CD14-positive monocyte (primary cell): ENCODE results near the gene KCTD19. TPM values are rescaled to one million over a fixed set of nuclear protein-coding genes. Genes with fewer than 3 reads are reported as not detected.

ENCODE experiments used
- DNase-seq, 3 donors: peaks; one replicate each; pipeline ENCODE4 v3.0.0-alpha.2; 2011 to 2022
- H2AFZ ChIP-seq: 2 replicates; pipeline ENCODE4 v1.6.0; 2012; ENCODE audit warnings: mild to moderate bottlenecking, low read depth, low read length, inconsistent platforms; ENCODE audit not compliant: insufficient read depth, poor library complexity, severe bottlenecking
- H3K27ac ChIP-seq, 2 donors: 1 replicate in 1 of 2; 2 replicates in 1 of 2; pipeline ENCODE4 v1.5.1; 2012 to 2013; ENCODE audit warnings: low read length in 2 of 2, control low read depth in 1 of 2, inconsistent platforms in 1 of 2, low read depth in 1 of 2, mild to moderate bottlenecking in 1 of 2
- H3K27me3 ChIP-seq, 2 donors: one replicate each; pipeline versions ENCODE4 v1.6.0 to v1.6.1; 2011 to 2013; ENCODE audit warnings: low read length in 2 of 2; ENCODE audit not compliant: control insufficient read depth in 2 of 2, insufficient read depth in 2 of 2
- H3K36me3 ChIP-seq, 2 donors: replicated peaks in 1 of 2; 1 replicate in 1 of 2; 2 replicates in 1 of 2; pipeline versions ENCODE4 v1.5.1 to v1.6.1; 2012 to 2013; ENCODE audit warnings: low read length in 2 of 2, control low read depth in 1 of 2, inconsistent platforms in 1 of 2, mild to moderate bottlenecking in 1 of 2; ENCODE audit not compliant: insufficient read depth in 2 of 2, control insufficient read depth in 1 of 2
- H3K4me1 ChIP-seq, 2 donors: 1 replicate in 1 of 2; 2 replicates in 1 of 2; pipeline versions ENCODE4 v1.5.1 to v1.6.1; 2012 to 2013; ENCODE audit warnings: low read length in 2 of 2, control low read depth in 1 of 2, inconsistent platforms in 1 of 2, mild to moderate bottlenecking in 1 of 2, moderate library complexity in 1 of 2; ENCODE audit not compliant: insufficient read depth in 2 of 2, control insufficient read depth in 1 of 2
- H3K4me2 ChIP-seq: replicated peaks from 2 replicates; pipeline ENCODE3; 2012; ENCODE audit warnings: low read length, moderate library complexity, mild to moderate bottlenecking; ENCODE audit not compliant: poor library complexity, severe bottlenecking; ENCODE audit errors: extremely low read depth
- H3K4me3 ChIP-seq, 3 experiments: fragments of 200-600 bp in 1 of 3; sonication (generic) in 1 of 3; replicated peaks in 1 of 3; 1 replicate in 2 of 3; 2 replicates in 1 of 3; pipeline ENCODE4 v1.5.1; 2011 to 2013; ENCODE audit warnings: low read length in 3 of 3, mild to moderate bottlenecking in 3 of 3, control low read depth in 2 of 3, low read depth in 2 of 3, inconsistent platforms in 1 of 3, moderate library complexity in 1 of 3
- H3K79me2 ChIP-seq: 2 replicates; pipeline ENCODE4 v1.6.0; 2012; ENCODE audit warnings: mild to moderate bottlenecking, control low read depth, inconsistent platforms, low read length, moderate library complexity; ENCODE audit not compliant: insufficient read depth
- H3K9ac ChIP-seq: 2 replicates; pipeline ENCODE4 v1.6.0; 2017; ENCODE audit warnings: low read length, mild to moderate bottlenecking; ENCODE audit not compliant: insufficient read depth, poor library complexity, severe bottlenecking
- H3K9me3 ChIP-seq, 2 donors: replicated peaks in 1 of 2; 1 replicate in 1 of 2; 2 replicates in 1 of 2; pipeline versions ENCODE4 v1.5.1 to v1.6.1; 2012 to 2013; ENCODE audit warnings: low read length in 2 of 2, control low read depth in 1 of 2; ENCODE audit not compliant: control insufficient read depth in 1 of 2, insufficient read depth in 1 of 2
- H4K20me1 ChIP-seq: 2 replicates; pipeline ENCODE4 v1.6.0; 2012; ENCODE audit warnings: mild to moderate bottlenecking, low read length, control low read depth, moderate library complexity; ENCODE audit not compliant: insufficient read depth
- H3K27ac Mint-ChIP-seq, 7 donors: one replicate each; pipeline ENCODE4 v1.8.0; 2020; ENCODE audit warnings: mild to moderate bottlenecking in 7 of 7, mixed read lengths in 7 of 7, moderate library complexity in 6 of 7, inconsistent platforms in 2 of 7
- H3K27me3 Mint-ChIP-seq, 3 donors: one replicate each; pipeline ENCODE4 v1.8.0; 2021 to 2022; ENCODE audit warnings: low read depth in 3 of 3, mild to moderate bottlenecking in 3 of 3, mixed read lengths in 3 of 3, moderate library complexity in 3 of 3, inconsistent platforms in 1 of 3
- H3K36me3 Mint-ChIP-seq, 2 donors: one replicate each; pipeline ENCODE4 v1.8.0; 2020; ENCODE audit warnings: mixed read lengths in 2 of 2, inconsistent platforms in 1 of 2, mild to moderate bottlenecking in 1 of 2
- H3K4me1 Mint-ChIP-seq: one replicate; pipeline ENCODE4 v1.8.0; 2020; ENCODE audit warnings: mild to moderate bottlenecking, mixed read lengths
- H3K4me3 Mint-ChIP-seq, 2 donors: one replicate each; pipeline ENCODE4 v1.8.0; 2020; ENCODE audit warnings: mild to moderate bottlenecking in 2 of 2, mixed read lengths in 2 of 2, moderate library complexity in 1 of 2
- H3K9me3 Mint-ChIP-seq, 7 donors: one replicate each; pipeline ENCODE4 v1.8.0; 2020 to 2022; ENCODE audit warnings: mixed read lengths in 7 of 7, mild to moderate bottlenecking in 6 of 7, moderate library complexity in 6 of 7, inconsistent platforms in 2 of 7
- CTCF ChIP-seq: fragments of 200-600 bp; IDR thresholded peaks from one replicate; pipeline ENCODE4 v1.8.0; 2022; ENCODE audit warnings: antibody characterized with exemption, mild to moderate bottlenecking
- WGBS: methylation state at CpG from one replicate; pipeline ENCODE4 v1.1.5; 2013; ENCODE audit warnings: missing lambda C conversion rate; ENCODE audit not compliant: insufficient coverage; 5-methylcytosine and 5-hydroxymethylcytosine counted together
- intact Hi-C, 2 donors: fragments of 100-400 bp; cut with micrococcal nuclease; formaldehyde crosslinking; loops; one replicate each; pipeline versions ENCODE4 v1.15.0 to v1.15.1; 2023
- polyA plus RNA-seq, 3 donors: library from polyadenylated mRNA; depleted of rRNA in 1 of 3; unstranded in 2 of 3; stranded (reverse) in 1 of 3; fragments of 300-500 nt in 2 of 3; fragments of >200 nt in 1 of 3; fragmentation: Illumina TruSeq in 2 of 3; gene quantifications; 1 replicate in 2 of 3; 2 replicates in 1 of 3; pipeline ENCODE4 v1.2.3, GENCODE V29; 2012 to 2021

KCTD19 gene
- polyA plus RNA-seq, 3 donors, result not detected

GRCh38 chr16:67270931-67271338 is 55.6 kb downstream of the KCTD19 start:
- Mint-ChIP-seq H3K36me3 (peaks cover 6 to 7% of the 10 kb centered on the region in 2 donors), H3K4me3 (no peak overlapping the region), H3K4me1 (peaks cover under 1% of the 10 kb centered on the region), H3K27ac (no peak overlapping the region), H3K27me3 (peaks cover 2 to 10% (median 10%) of the 10 kb centered on the region in 3 donors), H3K9me3 (no peaks in the 10 kb centered on the region)
- no peak overlapping the region for H3K4me2 ChIP-seq
- no peaks in the 10 kb centered on the region for H3K79me2 ChIP-seq
- no peak overlapping the region for H2AFZ ChIP-seq
- DNase-seq, result no peak
- 88% methylated on average over 7 of the region's 11 CpGs for WGBS
- no peak overlapping the region for H3K4me3 ChIP-seq
- TF ChIP-seq CTCF, result no peak
- no peaks in the 10 kb centered on the region for H3K4me1 ChIP-seq
- intact Hi-C loops, result no loop called here
- no peaks in the 10 kb centered on the region for H3K36me3 ChIP-seq
- H3K27me3 ChIP-seq, result no peaks in the 10 kb centered on the region
- no peaks in the 10 kb centered on the region for H4K20me1 ChIP-seq
- no peaks in the 10 kb centered on the region for H3K9me3 ChIP-seq
- H3K27ac ChIP-seq, result no peak overlapping the region
- no peak overlapping the region for H3K9ac ChIP-seq

- no peak overlapping the region for H3K27ac ChIP-seq
- intact Hi-C loops, result no loop called here
- H3K4me1 ChIP-seq, result no peaks in the 10 kb centered on the region
- H3K27me3 ChIP-seq, result no peaks in the 10 kb centered on the region
- H3K27me3 Mint-ChIP-seq, result peaks cover 2 to 15% (median 10%) of the 10 kb centered on the region in 3 donors
- no peaks in the 10 kb centered on the region for H3K9me3 ChIP-seq
- no peak for DNase-seq
- H3K4me3 ChIP-seq, result no peak overlapping the region
- H2AFZ ChIP-seq, result no peak overlapping the region
- H3K4me1 Mint-ChIP-seq, result peaks cover 3% of the 10 kb centered on the region
- H3K79me2 ChIP-seq, result no peaks in the 10 kb centered on the region
- no peaks in the 10 kb centered on the region for H4K20me1 ChIP-seq
- H3K4me2 ChIP-seq, result no peak overlapping the region
- no peak overlapping the region for H3K4me3 Mint-ChIP-seq
- peaks cover 0 to 2% (median 0%) of the 10 kb centered on the region in 7 donors for H3K9me3 Mint-ChIP-seq
- H3K36me3 ChIP-seq, result no peaks in the 10 kb centered on the region
- H3K9ac ChIP-seq, result no peak overlapping the region
- peaks cover 3 to 4% of the 10 kb centered on the region in 2 donors for H3K36me3 Mint-ChIP-seq
- H3K27ac Mint-ChIP-seq, result no peak overlapping the region
- WGBS, result 80% methylated on average over 1 of the region's 5 CpGs
- TF ChIP-seq CTCF, result no peak
Measured at GRCh38 chr16:67269766-67270165, 56.8 kb downstream of the KCTD19 start.
